Measurements from ENCODE around the gene PCNT.
"Not testable (repeated sequence)": the region's sequence is repeated elsewhere in the genome, so short reads cannot be mapped to it uniquely, and the experiment has no call there.

Gene PCNT

GRCh38 chr21:46308431-46308830, 15.5 kb upstream of the PCNT start:
- DNase-seq (ENCODE audit: low read depth in 2 of 2), result no peak

DNA sequence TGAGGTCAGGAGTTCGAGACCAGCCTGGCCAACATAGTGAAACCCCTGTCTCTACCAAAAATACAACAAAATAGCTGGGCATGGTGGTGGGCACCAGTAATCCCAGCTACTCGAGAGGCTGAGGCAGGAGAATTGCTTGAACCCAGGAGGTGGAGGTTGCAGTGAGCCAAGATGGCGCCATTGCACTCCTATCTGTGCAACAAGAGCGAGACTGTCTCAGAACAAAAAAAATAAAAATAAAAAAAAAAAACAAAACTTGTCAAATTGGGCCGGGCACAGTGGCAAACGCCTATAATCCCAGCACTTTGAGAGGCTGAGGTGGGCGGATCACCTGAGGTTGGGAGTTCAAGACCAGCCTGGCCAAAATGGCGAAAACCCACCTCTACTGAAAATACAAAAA, 13.7 kb upstream of the PCNT start:
- DNase-seq (ENCODE audit: low read depth in 2 of 2), result not testable (repeated sequence)

DNA sequence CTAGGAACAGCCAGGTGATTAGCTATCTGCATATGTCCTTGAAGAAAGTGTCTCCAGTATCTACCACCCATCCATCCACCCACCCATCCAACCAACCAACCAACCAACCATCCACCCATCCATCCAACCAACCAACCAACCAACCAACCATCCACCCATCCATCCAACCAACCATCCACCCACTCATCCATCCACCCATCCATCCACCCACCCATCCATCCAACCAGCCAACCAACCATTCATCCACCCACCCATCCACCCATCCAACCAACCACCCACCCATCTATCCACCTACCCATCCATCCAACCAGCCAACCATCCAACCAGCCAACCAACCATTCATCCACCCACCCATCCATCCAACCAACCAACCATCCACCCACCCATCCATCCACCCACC, 12.4 kb upstream of the PCNT start:
- DNase-seq (ENCODE audit: low read depth in 2 of 2), result no peak

- DNase-seq (ENCODE audit: low read depth in 2 of 2), result no peak
Measured at GRCh38 chr21:46312949-46313348, 11.0 kb upstream of the PCNT start.

DNA sequence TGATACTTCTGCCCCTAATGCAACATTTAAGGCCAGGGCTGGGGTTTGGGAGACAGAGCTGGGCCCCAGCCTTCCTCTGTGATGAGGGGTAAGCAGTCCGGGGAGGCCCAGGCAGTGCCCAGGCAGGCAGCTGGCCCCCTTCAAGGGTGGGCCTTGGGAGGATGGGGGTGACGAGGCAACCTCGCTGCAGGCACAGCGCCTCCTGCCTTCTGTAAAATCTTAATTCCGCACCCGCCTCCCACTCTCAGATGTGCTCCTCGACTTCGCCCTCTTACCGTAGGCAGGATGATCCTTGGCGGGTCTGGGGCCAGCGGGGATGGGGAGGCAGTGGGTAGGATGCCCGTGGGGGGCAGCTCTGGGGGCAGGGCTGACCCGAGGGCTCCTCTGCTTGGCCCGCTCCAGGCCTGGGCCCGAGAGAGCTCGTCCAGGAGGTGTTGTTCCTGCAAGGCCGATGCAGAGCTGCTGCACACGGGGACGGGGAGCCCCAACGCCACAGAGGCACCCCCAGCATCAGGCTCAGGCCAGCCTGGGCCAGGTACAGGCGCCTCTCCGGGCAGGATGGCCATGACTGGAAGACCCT, 9.4 kb upstream of the PCNT start:
- no peak for DNase-seq (ENCODE audit: low read depth in 2 of 2)

GRCh38 chr21:46316708-46317324, 7.1 kb upstream of the PCNT start:
- no peak for DNase-seq (ENCODE audit: low read depth in 2 of 2)

DNA sequence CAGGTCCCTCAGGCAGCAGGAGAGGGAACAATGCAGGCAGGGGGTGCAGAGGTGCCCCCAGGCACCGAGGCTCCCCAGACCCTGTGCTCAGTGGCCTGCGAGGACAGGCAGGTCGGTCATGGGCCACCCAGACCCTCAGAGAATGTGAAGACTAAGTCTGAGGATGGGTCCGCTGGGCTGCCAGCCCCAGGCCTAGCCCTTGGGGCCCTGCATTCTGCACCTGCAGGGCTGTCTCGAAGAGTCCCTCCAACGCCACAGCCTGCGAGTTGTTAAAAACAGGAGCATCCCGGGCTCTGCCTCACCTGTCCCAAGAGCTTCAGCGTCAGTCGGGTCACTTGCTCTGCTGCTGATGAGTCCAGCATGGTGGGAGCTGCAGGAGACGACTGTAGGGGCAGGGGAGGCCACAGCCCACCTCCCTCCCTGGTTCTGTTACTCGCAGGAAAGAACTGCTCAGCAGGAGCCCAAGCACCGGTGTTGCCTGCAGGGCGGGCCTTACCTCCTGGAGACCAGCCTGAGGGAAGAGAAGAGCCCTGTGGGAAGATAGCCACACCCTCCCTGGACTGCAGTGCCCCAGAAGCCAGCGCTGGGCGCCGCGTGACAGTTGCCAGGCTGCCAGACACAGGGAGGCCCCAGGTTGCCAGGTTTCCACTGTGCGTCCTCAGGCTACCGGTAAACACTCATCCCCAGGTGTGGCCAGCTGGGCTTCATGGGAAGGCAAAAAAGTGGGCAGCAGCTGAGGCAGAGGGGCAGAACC, 6.1 kb upstream of the PCNT start:
- DNase-seq (ENCODE audit: low read depth in 2 of 2), result no peak

- DNase-seq (ENCODE audit: low read depth in 2 of 2), result no peak
Measured at GRCh38 chr21:46318464-46318845, 5.5 kb upstream of the PCNT start.

GRCh38 chr21:46319186-46319585, 4.8 kb upstream of the PCNT start:
- DNase-seq (ENCODE audit: low read depth in 2 of 2), result no peak

DNA sequence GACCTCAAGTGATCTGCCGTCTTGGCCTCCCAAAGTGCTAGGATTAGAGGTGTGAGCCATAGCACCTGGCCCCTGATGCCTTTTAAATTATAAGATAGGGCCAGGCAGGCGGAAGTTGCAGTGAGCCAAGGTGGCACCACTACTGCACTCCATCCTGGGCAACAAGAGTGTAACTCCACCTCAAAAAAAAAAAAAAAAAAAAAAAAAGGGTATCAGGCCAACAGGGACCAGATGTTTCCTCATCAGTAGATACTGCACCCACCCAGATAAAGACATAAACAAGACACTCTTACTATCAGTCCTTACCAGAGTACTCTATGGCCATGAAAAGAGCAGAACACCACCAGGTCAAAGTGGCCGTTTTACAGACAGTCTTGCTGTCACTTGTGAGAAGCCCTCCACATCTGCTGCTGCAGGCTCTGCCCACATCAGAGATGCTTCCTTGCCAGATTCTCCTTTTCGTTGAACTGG, 3.6 kb upstream of the PCNT start:
- no peak for DNase-seq (ENCODE audit: low read depth in 2 of 2)

GRCh38 chr21:46322351-46323226, 1.4 kb upstream of the PCNT start:
- DNase-seq (ENCODE audit: low read depth in 2 of 2), result no peak

DNA sequence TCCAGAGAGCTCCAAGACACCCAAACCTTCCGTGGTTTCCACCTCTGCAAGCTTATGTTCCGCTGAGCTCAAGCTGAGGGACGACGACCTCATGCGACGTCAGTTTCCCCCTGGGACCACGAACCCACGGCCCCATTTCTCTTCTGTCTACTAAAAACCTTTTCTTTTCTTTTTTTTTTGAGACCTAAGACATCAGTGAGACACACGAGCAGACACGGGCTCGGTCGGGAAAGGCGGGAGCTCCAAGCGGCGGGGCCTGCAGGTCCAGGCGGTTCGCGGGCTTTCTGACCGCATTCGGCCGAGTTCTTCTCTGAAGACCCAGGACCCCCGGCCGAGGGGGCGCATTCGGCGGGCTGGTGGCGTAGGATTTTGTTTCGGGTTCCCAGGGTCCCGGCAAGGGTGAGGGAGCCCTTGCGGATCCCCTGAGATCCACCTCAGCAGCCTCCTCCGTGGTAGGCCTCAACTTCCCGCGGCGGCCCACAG, 688 bp upstream of the PCNT start:
- DNase-seq (ENCODE audit: low read depth in 2 of 2), result no peak

- peak; percentile 64 to 67 for DNase-seq (ENCODE audit: low read depth in 2 of 2)
Measured at GRCh38 chr21:46324390-46325072, 575 bp downstream of the PCNT start.

- DNase-seq (ENCODE audit: low read depth in 2 of 2), result no peak
Measured at GRCh38 chr21:46325073-46325912, 1.3 kb downstream of the PCNT start.

- DNase-seq (ENCODE audit: low read depth in 2 of 2), result no peak
Measured at GRCh38 chr21:46326110-46326703, 2.3 kb downstream of the PCNT start.

DNA sequence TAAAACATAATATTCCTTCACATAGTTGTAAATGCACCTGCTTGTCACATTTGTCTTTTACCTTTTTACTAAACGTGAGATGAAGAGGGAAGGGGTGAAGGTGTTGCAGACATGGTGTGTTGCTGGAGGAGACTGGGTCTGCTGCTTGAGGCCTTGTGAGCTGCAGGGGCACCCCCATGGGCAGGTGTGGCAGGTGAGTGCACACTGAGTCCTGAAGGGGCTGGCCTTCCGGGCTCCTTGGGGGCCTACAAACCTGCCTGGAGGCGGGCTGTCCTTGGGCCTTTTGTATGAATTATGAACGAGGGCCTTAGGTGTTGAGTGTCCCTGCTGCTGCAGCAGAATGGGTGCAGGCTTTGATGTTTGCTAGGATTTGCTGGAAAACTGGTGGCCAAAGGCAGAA, 3.8 kb downstream of the PCNT start:
- no peak for DNase-seq (ENCODE audit: low read depth in 2 of 2)

DNA sequence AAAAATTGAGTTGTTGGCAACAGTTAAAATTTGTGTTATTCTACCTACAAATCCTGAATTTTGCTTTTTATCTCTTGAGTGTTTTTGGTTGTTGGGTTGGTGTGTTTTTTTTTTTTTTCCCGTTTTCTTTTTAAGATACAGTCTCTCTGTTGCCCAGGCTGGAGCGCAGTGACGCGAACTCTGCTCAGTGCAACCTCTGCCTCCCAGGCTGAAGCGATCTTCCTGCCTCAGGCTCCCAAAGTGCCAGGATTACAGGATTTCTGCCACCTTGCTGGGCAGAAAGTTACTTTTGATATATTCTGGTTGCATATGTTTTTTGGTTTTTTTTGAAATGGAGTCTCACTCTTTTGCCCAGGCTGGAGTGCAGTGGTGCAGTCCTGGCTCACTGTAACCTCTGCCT, 4.2 kb downstream of the PCNT start:
- no peak for DNase-seq (ENCODE audit: low read depth in 2 of 2)

- no peak for DNase-seq (ENCODE audit: low read depth in 2 of 2)
Measured at GRCh38 chr21:46329796-46330195, 5.8 kb downstream of the PCNT start.

- DNase-seq (ENCODE audit: low read depth in 2 of 2), result no peak
Measured at GRCh38 chr21:46334351-46335140, 10.6 kb downstream of the PCNT start.

Data from fibroblast of skin of left biceps (primary cell).